Urothelium cell line (cell line): Measurements from ENCODE around the gene TFPI.
A peak's percentile ranks its signal among the peaks of the same experiment; 100 is the strongest.

ENCODE experiments used
- DNase-seq: peaks from one replicate; pipeline ENCODE4 v3.0.0; 2011; ENCODE audit warnings: low spot score, mixed read lengths
- FAIRE-seq: peaks from 2 replicates; lab custom pipeline; 2011; peaks lifted over from hg19 to GRCh38; lab: Jason Lieb, UNC

Gene TFPI

DNA sequence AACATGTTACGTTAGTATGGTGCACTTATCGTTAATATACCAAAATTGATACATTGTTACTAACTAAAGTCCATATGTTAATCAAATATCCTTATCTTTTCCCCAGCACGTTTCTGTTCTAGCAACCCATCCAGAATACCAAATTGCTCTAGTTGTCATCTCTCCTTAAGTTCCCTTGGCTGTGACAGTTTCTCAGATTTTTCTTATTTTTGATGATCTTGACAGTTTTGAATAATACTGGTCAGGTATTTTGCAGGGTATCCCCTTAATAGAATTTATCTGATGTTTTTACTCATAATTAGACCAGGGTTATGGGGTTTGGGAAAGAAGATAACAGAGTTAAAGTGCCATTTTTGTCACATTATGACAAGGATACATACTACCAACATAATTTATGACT, 47.8 kb downstream of the TFPI start:
- DNase-seq = no peak
- no peak for FAIRE-seq

GRCh38 chr2:187505065-187505672, 49.1 kb downstream of the TFPI start:
- no peak for FAIRE-seq

GRCh38 chr2:187504312-187504921, 49.8 kb downstream of the TFPI start:
- DNase-seq (no peak), FAIRE-seq (no peak)

More at GRCh38 chr2:187505065-187505672, 49.1 kb downstream of the TFPI start:
- DNase-seq = no peak

DNA sequence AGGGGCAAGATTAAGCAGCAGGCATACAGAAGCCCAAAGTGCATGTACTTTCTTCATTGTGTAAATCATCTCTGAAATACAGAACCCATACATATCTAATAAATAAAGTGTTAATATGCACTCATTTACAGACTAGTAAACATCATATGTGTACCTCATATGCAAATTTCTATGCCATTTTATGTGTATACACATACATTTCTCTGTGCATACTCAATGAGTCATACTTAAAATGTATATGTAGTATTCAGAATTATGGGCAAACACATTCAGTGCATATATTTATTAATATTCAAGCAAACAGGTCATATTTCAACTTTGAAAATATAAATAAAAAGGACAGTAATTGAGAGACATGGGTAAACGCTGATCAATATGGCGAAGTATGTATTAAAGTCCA, 50.5 kb downstream of the TFPI start:
- no peak for DNase-seq
- no peak for FAIRE-seq

DNA sequence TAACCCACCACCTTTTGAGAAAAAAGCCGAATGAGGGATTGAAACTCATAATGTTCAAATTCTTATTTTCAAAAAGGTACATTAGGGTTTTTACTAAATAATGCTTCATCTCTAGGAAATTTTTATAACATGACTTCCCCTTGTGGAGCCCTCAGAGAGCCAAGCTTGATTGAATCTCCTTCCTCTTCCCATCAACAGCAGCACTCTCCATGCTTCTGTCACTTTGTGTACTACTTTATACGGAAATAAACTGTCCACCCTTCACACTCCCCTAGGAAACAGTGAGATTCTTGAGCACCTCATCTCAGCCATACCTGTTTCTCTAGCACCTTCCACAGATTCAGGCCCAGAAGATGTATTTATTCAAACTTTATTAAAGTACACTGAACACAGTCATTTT, 51.8 kb downstream of the TFPI start:
- no peak for DNase-seq
- FAIRE-seq = no peak

GRCh38 chr2:187500585-187501359, 53.5 kb downstream of the TFPI start:
- DNase-seq (no peak), FAIRE-seq (no peak)

DNA sequence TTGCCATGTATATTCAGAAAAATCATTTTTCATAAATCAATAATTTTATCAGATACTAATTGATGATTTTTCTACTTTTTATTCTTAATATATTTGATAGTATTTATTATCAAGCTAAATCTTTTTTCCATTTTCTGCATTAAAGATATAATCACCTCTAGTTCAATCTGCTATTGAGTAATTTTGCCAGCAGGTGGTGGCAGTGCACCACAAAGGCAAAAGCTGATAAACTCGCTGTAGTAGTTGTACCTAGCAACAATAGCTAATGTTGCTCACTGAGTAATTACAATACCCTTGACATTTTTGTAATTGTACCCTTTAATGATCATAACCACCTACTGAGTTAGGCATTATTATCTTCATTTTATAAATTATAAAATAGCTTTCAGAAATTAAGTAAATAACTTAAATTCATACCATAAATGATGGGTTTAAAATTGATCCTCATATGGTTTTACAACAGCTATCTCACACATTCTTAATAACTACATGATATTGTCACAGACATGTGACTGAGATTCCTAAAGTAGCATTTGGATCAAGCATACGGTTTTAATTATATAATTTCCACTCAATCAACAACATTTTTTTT, 54.2 kb downstream of the TFPI start:
- FAIRE-seq = peak; percentile 91
- DNase-seq = peak; percentile 29

DNA sequence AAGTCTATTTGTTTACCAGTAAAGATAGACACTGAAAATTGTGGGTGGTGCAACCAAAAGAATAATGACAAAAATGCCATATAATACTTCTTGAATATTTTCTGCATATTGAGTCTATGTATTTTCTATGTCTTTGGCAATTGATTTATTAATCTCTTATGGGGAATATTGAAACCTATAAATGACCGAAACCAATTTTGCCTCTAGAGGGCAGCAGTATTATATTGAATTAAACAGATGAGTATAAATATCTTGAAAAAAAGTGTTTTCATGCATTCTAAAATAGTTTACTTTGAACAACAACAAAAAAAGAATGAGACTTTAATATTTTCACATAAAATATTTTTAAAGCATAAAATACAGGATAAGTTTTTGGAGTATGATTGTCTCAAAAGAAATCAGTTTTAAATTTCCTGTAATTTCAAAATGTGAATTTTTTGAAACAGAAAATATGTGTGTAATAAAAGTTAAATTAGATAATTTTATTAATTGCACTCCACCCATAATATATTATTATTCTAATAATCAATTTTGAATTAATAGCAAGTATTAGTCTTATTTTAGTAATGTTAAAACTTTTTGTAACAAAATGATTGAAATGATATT, 56.3 kb downstream of the TFPI start:
- no peak for FAIRE-seq
- DNase-seq = no peak

GRCh38 chr2:187497140-187497539, 57.1 kb downstream of the TFPI start:
- FAIRE-seq = no peak

GRCh38 chr2:187495324-187495723, 58.9 kb downstream of the TFPI start:
- no peak for FAIRE-seq

More at GRCh38 chr2:187497140-187497539, 57.1 kb downstream of the TFPI start:
- no peak for DNase-seq

DNA sequence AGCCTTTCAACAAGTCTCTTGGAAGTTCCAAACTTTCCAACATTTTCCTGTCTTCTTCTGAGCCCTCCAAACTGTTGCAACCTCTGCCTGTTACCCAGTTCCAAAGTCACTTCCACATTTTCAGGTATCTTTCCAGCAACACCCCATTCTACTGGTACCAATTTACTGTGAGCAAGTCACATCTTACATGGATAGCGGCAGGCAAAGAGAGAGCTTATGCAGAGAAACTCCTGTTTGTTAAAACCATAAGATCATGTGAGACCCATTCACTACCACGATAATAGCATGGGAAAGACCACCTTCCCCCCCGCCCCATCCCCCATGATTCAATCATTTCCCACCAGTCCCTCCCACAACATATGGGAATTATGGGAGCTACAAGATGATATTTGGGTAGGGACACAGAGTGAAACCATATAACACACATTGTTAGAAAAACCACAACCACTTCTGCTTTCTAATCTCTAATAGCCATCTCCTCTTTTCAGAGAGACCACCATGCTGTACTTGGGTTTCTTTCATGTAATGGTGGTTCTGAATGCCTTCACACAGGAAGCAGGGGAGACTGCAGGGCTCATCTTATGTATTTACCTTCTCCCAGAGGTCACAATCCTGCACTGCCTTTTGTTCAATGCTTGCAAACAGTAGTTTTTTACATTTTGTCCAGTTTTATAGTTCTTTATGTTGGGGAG, 60.2 kb downstream of the TFPI start:
- no peak for DNase-seq
- FAIRE-seq = no peak

More at GRCh38 chr2:187495324-187495723, 58.9 kb downstream of the TFPI start:
- no peak for DNase-seq

GRCh38 chr2:187493180-187493579, 61.1 kb downstream of the TFPI start:
- FAIRE-seq (no peak), DNase-seq (no peak)

- no peak for DNase-seq
- FAIRE-seq = no peak
Observed at GRCh38 chr2:187486241-187486640, 68.0 kb downstream of the TFPI start.

GRCh38 chr2:187485523-187485922, 68.7 kb downstream of the TFPI start:
- FAIRE-seq (no peak), DNase-seq (no peak)

DNA sequence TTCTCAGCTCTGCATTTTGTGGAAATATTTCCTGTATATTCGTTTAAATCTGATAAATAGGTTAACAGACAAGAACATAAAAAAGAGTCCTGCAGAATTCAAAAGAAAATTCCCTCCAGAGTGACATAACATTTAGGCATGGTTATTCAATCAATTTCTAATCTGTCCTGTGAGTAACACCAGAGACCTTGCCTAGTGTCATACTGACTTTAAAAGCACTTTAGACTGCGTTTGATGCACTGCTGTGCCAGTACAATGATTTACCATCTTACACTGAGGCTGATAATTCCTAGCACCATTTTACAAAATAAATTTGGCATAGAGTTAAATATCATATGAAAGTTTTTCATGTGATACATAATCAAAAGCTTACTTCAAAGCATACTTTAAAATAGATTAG, 70.7 kb downstream of the TFPI start:
- FAIRE-seq = no peak
- no peak for DNase-seq

DNA sequence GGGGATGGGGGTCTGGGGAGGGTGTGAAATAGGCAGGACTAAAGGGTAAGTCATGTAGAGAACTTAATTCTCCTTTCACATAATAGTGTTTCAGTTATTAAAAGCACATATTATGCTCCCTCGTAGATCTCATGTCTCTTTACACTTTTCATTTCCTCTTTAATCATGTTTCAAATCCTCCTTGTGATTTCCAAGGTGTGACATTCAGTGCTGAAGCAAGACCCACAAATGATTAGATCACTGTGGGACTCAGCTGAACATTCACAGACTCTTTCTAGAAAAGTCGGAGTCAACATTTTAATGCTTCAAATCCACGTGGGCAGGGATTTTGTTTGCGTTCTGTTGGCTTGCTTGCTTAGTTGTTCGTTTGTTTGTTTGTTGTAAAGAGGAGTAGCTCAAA, 71.4 kb downstream of the TFPI start:
- DNase-seq = no peak
- FAIRE-seq = no peak

- FAIRE-seq (no peak), DNase-seq (no peak)
Observed at GRCh38 chr2:187481543-187481942, 72.7 kb downstream of the TFPI start.

GRCh38 chr2:187478719-187479118, 75.5 kb downstream of the TFPI start:
- DNase-seq = no peak
- FAIRE-seq = no peak

DNA sequence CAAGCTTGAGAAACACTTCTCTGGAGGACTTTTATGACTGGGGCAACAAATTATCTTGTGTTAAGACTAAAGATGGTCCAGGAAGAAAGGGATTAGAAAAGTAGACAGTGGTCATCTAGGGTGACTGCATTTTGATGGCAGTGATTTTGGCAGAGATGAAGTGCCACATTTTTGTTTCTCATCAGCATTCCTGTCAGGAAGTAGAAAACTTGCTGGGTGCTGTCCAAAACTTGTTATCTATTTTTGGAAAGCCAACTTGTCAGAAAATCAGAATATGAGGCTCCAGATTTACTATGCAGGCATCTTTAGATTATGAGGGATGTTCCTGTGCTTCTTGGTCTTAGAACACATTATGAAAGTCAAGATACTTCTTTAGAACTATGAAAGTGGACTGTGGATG, 77.2 kb downstream of the TFPI start:
- no peak for DNase-seq
- no peak for FAIRE-seq

GRCh38 chr2:187475499-187476248, 78.6 kb downstream of the TFPI start:
- FAIRE-seq = no peak
- no peak for DNase-seq
